HEK293 (cell line): Measurements from ENCODE around the gene FBXO36.

Experiments used
- CTCF ChIA-PET: fragments of 350-600 bp; formaldehyde crosslinking; extraction: SDS; loops from one replicate; lab custom pipeline; 2021; ENCODE audit warnings: antibody characterized with exemption; lab: Yijun Ruan, JAX
- POLR2A ChIA-PET: fragments of 300-600 bp; formaldehyde crosslinking; extraction: SDS; loops from one replicate; lab custom pipeline; 2020; ENCODE audit warnings: antibody characterized with exemption, inconsistent platforms; lab: Yijun Ruan, JAX
- H3K27ac ChIP-seq: fragments of 200-500 bp; sonication (Bioruptor generic); 2 replicates; pipeline ENCODE4 v1.5.1; 2014; ENCODE audit warnings: low read depth, low read length, control low read depth, inconsistent platforms; ENCODE audit errors: extremely low read depth
- H3K36me3 ChIP-seq, 2 experiments: fragments of 200-500 bp in 1 of 2; sonication (Bioruptor generic) in 1 of 2; 1 replicate in 1 of 2; 2 replicates in 1 of 2; pipeline ENCODE4 v1.5.1; 2014 to 2017; ENCODE audit warnings: inconsistent platforms in 2 of 2, low read length in 2 of 2; ENCODE audit not compliant: control insufficient read depth in 2 of 2, insufficient read depth in 1 of 2
- H3K4me1 ChIP-seq: fragments of 200-500 bp; sonication (Bioruptor generic); 2 replicates; pipeline ENCODE4 v1.5.1; 2014; ENCODE audit warnings: mild to moderate bottlenecking, low read length, inconsistent platforms; ENCODE audit not compliant: control insufficient read depth, insufficient read depth
- H3K4me3 ChIP-seq: 2 replicates; pipeline ENCODE4 v1.5.1; 2011; ENCODE audit warnings: low read depth, mild to moderate bottlenecking, control low read depth, low read length, moderate library complexity
- H3K9me3 ChIP-seq: fragments of 200-500 bp; sonication (Bioruptor generic); 2 replicates; pipeline ENCODE4 v1.5.1; 2014; ENCODE audit warnings: low read depth, low read length, inconsistent platforms; ENCODE audit not compliant: control insufficient read depth, insufficient read depth
- BCL11B ChIP-seq: fragments of 450-650 bp; formaldehyde crosslinking; IDR thresholded peaks from 2 replicates; pipeline ENCODE4 v1.5.1; 2016; ENCODE audit warnings: low read depth, missing biosample characterization, missing genetic modification characterization
- EGR2 ChIP-seq: fragments of 450-650 bp; formaldehyde crosslinking; IDR thresholded peaks from 2 replicates; pipeline ENCODE4 v1.5.1; 2016; ENCODE audit warnings: low read depth, missing biosample characterization, missing genetic modification characterization
- IKZF3 ChIP-seq: fragments of 450-650 bp; IDR thresholded peaks from 2 replicates; pipeline ENCODE4 v1.5.0; 2018; ENCODE audit warnings: missing biosample characterization, mild to moderate bottlenecking, missing genetic modification characterization, moderate library complexity
- MZF1 ChIP-seq: fragments of 450-650 bp; formaldehyde crosslinking; IDR thresholded peaks from 2 replicates; pipeline ENCODE4 v1.5.1; 2017; ENCODE audit warnings: missing biosample characterization, missing genetic modification characterization, borderline replicate concordance
- PRDM1 ChIP-seq: fragments of 450-650 bp; formaldehyde crosslinking; IDR thresholded peaks from 2 replicates; pipeline ENCODE4; 2016; ENCODE audit warnings: missing biosample characterization, missing genetic modification characterization
- YY1 ChIP-seq: fragments of 450-650 bp; formaldehyde crosslinking; IDR thresholded peaks from 2 replicates; pipeline ENCODE4 v1.5.1; 2018; ENCODE audit warnings: missing biosample characterization, missing genetic modification characterization
- ZBTB49 ChIP-seq: fragments of 450-650 bp; formaldehyde crosslinking; IDR thresholded peaks from 2 replicates; pipeline ENCODE4 v1.5.1; 2016; ENCODE audit warnings: missing biosample characterization, missing genetic modification characterization, low read depth
- ZNF10 ChIP-seq: fragments of 450-650 bp; formaldehyde crosslinking; IDR thresholded peaks from 2 replicates; pipeline ENCODE4 v1.5.1; 2017; ENCODE audit warnings: missing biosample characterization, missing genetic modification characterization
- ZNF202 ChIP-seq: fragments of 450-650 bp; formaldehyde crosslinking; IDR thresholded peaks from 2 replicates; pipeline ENCODE4 v1.5.1; 2016; ENCODE audit warnings: missing biosample characterization, missing genetic modification characterization, borderline replicate concordance
- ZNF211 ChIP-seq: fragments of 450-650 bp; formaldehyde crosslinking; IDR thresholded peaks from 2 replicates; pipeline ENCODE4 v1.5.1; 2016; ENCODE audit warnings: low read depth, missing biosample characterization, missing genetic modification characterization
- ZNF239 ChIP-seq: fragments of 450-650 bp; formaldehyde crosslinking; IDR thresholded peaks from 2 replicates; pipeline ENCODE4 v1.5.1; 2016; ENCODE audit warnings: missing biosample characterization, missing genetic modification characterization
- ZNF24 ChIP-seq: fragments of 450-650 bp; formaldehyde crosslinking; IDR thresholded peaks from 2 replicates; pipeline ENCODE4 v1.5.1; 2016; ENCODE audit warnings: missing biosample characterization, missing genetic modification characterization
- ZNF26 ChIP-seq: fragments of 450-650 bp; formaldehyde crosslinking; IDR thresholded peaks from 2 replicates; pipeline ENCODE4 v1.5.1; 2016; ENCODE audit warnings: missing biosample characterization, missing genetic modification characterization
- ZNF311 ChIP-seq: fragments of 450-650 bp; formaldehyde crosslinking; IDR thresholded peaks from 2 replicates; pipeline ENCODE4 v1.5.1; 2017; ENCODE audit warnings: missing biosample characterization, missing genetic modification characterization, borderline replicate concordance
- ZNF404 ChIP-seq: fragments of 450-650 bp; formaldehyde crosslinking; IDR thresholded peaks from 2 replicates; pipeline ENCODE4 v1.5.1; 2017; ENCODE audit warnings: missing biosample characterization, missing genetic modification characterization
- ZNF433 ChIP-seq: fragments of 450-650 bp; formaldehyde crosslinking; IDR thresholded peaks from 2 replicates; pipeline ENCODE4 v1.5.1; 2016; ENCODE audit warnings: missing biosample characterization, missing genetic modification characterization, low read depth
- ZNF544 ChIP-seq: fragments of 450-650 bp; formaldehyde crosslinking; IDR thresholded peaks from 2 replicates; pipeline ENCODE4 v1.5.0; 2017; ENCODE audit warnings: missing biosample characterization, missing genetic modification characterization
- ZNF555 ChIP-seq: fragments of 450-650 bp; formaldehyde crosslinking; conservative IDR thresholded peaks from 2 replicates; pipeline ENCODE4 v1.5.1; 2017; ENCODE audit warnings: missing biosample characterization, mild to moderate bottlenecking, missing genetic modification characterization, inconsistent platforms
- ZNF558 ChIP-seq: fragments of 450-650 bp; formaldehyde crosslinking; IDR thresholded peaks from 2 replicates; pipeline ENCODE4 v1.5.1; 2016; ENCODE audit warnings: missing biosample characterization, missing genetic modification characterization
- ZNF610 ChIP-seq: fragments of 450-650 bp; formaldehyde crosslinking; IDR thresholded peaks from 2 replicates; pipeline ENCODE4 v1.5.1; 2016; ENCODE audit warnings: missing biosample characterization, missing genetic modification characterization, borderline replicate concordance
- ZNF76 ChIP-seq: fragments of 450-650 bp; formaldehyde crosslinking; IDR thresholded peaks from 2 replicates; pipeline ENCODE4; 2016; ENCODE audit warnings: low read depth, missing biosample characterization, missing genetic modification characterization, borderline replicate concordance
- ZSCAN16 ChIP-seq: fragments of 450-650 bp; formaldehyde crosslinking; IDR thresholded peaks from 2 replicates; pipeline ENCODE4 v1.5.1; 2016; ENCODE audit warnings: missing biosample characterization, missing genetic modification characterization
- ZSCAN23 ChIP-seq: fragments of 450-650 bp; formaldehyde crosslinking; IDR thresholded peaks from 2 replicates; pipeline ENCODE4 v1.5.1; 2016; ENCODE audit warnings: missing biosample characterization, missing genetic modification characterization
- TF ChIP-seq, protein P1 (sequence below): IDR thresholded peaks from 2 replicates; pipeline ENCODE4 v1.6.1; 2011; ENCODE audit warnings: mild to moderate bottlenecking, low read depth, low read length, borderline replicate concordance

The FBXO36 gene

GRCh38 chr2:229980431-229981184 lies 58.3 kb downstream of the FBXO36 start (continued):
- no peak for TF ChIP-seq ZSCAN16 (tag by site-specific recombination)
- TF ChIP-seq ZNF555 (tag by site-specific recombination): no peak
- TF ChIP-seq ZNF404 (tag by site-specific recombination): no peak

- Histone ChIP-seq H3K4me3 (no peak overlapping the region), H3K36me3 (no peaks in the 10 kb centered on the region), H3K4me1 (no peaks in the 10 kb centered on the region), H3K9me3 (no peaks in the 10 kb centered on the region), H3K27ac (no peak overlapping the region)
- TF ChIP-seq ZNF211 (tag by site-specific recombination): no peak
- TF ChIP-seq ZNF76: no peak
- no peak for TF ChIP-seq ZNF202 (tag by site-specific recombination)
- no peak for TF ChIP-seq EGR2 (tag by site-specific recombination)
- no peak for TF ChIP-seq ZNF10 (tag by site-specific recombination)
- no peak for TF ChIP-seq ZNF558
- TF ChIP-seq ZNF239: no peak
- no peak for TF ChIP-seq ZNF311 (tag by site-specific recombination)
- no peak for TF ChIP-seq ZNF26 (tag by site-specific recombination)
- TF ChIP-seq ZSCAN23 (tag by site-specific recombination): no peak
- TF ChIP-seq IKZF3: no peak
- no peak for TF ChIP-seq YY1
- TF ChIP-seq, protein P1, sequence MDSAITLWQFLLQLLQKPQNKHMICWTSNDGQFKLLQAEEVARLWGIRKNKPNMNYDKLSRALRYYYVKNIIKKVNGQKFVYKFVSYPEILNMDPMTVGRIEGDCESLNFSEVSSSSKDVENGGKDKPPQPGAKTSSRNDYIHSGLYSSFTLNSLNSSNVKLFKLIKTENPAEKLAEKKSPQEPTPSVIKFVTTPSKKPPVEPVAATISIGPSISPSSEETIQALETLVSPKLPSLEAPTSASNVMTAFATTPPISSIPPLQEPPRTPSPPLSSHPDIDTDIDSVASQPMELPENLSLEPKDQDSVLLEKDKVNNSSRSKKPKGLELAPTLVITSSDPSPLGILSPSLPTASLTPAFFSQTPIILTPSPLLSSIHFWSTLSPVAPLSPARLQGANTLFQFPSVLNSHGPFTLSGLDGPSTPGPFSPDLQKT: no peak
- TF ChIP-seq PRDM1 (tag by site-specific recombination): no peak
- TF ChIP-seq ZBTB49 (tag by site-specific recombination): no peak
- TF ChIP-seq ZNF610 (tag by site-specific recombination): no peak
- ChIA-PET CTCF (no interaction called here), POLR2A (no interaction called here)
These were observed 70.9 kb downstream of the FBXO36 start for GRCh38 chr2:229993236-229993635.

- ChIA-PET POLR2A (no interaction called here), CTCF (interaction anchor here (0.7 to 1.4 kb wide), 2 partner anchors 12 to 195 kb away, joined by 4 read pairs; no protein-coding TSS in a partner anchor)
- Histone ChIP-seq H3K4me3 (no peak overlapping the region), H3K36me3 (no peaks in the 10 kb centered on the region), H3K9me3 (no peaks in the 10 kb centered on the region), H3K4me1 (no peaks in the 10 kb centered on the region), H3K27ac (no peak overlapping the region)
- TF ChIP-seq ZNF544 (tag by site-specific recombination) (no peak), MZF1 (tag by site-specific recombination) (no peak), ZNF24 (no peak), ZNF433 (tag by site-specific recombination) (no peak), ZSCAN23 (tag by site-specific recombination) (no peak), BCL11B (tag by site-specific recombination) (no peak)
These were observed 74.0 kb downstream of the FBXO36 start for GRCh38 chr2:229996320-229996719.
